NCI-H2107 treated with DMSO at 0.1 percent for 48 hours (cell line): ENCODE measurements around the gene STMP1.

ENCODE experiments used
- DNase-seq: peaks from one replicate; lab custom pipeline; 2025; ENCODE audit not compliant: unreplicated experiment; lab: John Stamatoyannopoulos, UW

Gene STMP1

DNA sequence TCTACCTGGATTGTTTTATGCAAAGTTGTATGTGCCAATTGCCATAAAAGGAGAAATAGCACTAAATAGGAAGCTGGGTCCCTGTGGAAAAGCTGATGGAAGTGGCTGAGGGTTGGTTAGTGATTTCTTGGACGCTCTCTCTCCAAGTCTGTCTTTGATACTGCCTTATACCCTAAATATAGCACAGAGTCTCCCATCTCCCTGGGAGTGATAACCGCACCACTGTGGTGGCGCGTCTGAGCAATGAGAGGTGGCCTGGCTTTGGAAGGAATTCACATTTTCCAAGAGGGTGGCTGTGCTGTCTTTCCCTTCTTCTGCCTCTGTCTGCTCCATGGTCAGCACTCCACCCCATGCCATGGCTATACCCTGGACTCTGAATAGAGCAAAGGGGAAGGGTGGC is 31.2 kb downstream of the STMP1 start:
- DNase-seq, result no peak

DNA sequence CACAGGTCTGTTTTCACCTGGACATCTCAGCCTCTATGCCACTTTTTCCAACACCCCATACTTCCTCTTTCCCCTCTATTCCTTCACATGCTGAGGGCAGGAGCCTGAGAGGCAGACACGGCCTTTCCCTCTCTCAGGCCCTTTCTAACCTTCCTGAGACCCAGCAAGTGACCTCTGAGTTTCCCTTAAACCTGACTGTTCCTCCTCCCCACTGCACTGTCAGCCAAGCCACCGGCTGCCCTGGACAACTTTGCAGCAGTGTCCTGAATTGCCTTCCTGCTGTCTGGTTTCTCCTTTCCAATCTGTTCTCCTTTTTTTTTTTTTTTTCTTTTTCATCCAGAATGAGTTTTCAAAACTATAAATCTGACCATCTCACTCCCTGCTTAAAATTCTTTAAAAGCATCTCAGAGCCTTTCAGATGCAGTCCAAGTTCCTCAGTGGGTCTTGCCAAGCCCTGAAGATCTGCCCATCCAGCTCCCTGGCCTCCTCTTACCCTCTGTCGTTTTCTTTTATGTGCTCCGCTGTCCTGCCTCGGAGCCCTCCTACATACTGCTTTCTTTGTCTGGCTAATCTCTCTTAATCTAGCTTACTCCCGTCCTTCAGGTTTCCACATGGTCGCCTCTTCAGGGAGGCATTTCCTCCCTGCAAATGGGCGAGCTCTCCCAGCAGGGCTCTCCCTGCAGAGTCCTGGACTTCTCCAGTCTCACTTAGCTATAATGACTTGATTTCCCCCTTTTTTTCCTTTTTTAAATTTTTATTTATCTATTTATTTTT is 35.1 kb downstream of the STMP1 start:
- DNase-seq, result no peak

DNA sequence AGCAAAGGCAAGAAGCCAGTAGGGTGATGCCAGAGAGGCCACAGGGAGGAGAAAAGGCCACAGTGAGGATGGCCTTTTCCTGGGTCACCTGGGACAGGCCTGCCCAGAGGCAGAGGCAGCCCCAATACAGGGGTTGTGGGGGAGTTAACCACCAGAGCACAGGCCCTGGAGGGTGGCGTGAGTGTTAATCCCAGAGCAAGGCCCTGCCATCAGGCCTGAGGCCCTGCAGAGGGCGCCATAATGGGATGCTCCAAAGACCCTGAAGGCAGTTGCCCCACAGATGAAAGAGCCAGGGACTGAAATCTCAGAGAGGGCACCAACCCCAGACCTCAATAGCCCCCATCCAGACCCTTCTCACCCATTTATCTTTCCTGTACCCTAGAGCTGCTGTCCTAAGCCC is 41.8 kb downstream of the STMP1 start:
- DNase-seq, result no peak

DNA sequence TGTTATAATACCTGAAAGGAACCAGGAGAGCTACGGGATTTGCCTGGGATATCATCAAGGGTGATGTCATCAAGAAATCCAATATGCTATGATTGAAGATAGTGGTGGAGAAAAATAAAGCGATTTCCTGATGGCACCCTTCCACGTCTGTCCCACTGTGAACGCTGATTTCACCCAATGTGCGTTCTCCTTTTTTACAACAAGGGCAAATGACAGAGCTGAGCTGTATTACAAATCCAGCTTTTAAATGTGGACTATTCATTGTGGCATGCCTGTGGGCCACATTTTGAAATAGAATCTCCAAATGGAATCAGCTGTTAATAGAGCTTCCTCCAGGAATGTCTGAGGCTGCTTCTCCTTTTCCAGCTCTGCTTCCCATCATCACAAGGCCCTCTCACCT is 42.4 kb downstream of the STMP1 start:
- DNase-seq, result no peak

DNA sequence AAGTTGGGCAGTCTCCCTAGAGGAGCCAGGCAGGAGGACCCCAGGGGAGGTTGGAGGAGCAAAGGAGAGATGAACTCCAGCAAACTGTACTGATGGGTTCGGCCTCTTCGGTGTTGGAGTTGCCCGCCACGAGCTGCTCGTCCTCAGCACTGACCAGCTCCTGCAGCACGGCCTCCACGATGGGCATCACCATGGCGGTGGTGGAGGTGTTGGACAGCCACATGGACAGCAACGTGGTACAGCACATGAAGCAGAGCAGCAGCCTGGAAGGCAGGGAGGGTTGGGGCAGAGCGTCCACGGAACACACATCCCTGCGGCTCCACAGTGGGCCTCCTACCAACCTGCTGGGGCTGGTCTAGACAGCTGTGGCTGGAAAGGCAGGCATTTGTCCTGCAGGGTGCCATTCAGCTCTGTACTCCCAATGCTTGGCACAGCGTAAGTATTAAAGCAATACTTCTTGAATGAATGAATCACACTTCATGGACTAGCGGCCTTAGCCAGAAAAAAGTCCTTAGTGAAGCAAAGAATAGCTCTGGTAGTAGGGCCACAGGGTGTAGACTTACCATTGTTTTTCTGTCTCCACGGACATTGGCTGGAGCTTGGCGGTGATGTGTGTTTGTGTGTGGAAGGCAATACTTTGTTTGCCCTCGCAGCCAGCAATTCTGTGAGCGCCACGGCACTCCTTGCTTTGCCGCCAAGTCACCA is 43.9 kb downstream of the STMP1 start:
- no peak for DNase-seq

DNA sequence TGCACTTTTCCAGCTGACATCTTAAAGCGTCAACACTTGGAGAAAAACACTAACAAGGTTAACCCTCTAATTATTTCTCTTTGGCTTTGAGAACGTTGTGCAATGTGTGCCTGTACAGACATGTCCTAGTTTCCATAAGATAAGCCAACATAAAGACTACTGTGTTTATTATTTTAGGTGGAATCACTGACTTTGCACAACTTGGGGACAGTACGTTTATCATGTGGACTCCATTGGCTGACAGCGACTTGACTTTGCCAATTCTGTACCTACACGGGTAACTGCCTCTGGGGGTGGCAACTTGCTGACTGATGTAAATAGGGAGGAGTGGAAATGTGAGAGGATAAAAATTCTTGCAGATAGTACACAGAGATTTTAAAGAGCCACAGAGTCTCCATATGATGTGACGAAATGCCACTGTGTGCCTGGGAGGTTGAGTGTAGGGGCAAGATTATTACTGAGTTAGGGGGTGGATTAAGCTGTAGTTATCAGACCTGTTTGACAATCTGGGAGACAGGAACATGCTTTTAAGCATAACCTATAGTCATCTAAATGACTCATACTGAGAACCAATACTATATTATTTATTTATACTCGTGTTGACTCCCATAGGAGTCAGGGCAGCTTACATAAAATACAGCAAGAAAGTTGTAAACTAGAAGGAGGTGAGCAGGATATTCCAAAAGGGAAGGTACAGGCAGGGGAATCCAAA is 44.7 kb downstream of the STMP1 start:
- DNase-seq, result no peak

DNA sequence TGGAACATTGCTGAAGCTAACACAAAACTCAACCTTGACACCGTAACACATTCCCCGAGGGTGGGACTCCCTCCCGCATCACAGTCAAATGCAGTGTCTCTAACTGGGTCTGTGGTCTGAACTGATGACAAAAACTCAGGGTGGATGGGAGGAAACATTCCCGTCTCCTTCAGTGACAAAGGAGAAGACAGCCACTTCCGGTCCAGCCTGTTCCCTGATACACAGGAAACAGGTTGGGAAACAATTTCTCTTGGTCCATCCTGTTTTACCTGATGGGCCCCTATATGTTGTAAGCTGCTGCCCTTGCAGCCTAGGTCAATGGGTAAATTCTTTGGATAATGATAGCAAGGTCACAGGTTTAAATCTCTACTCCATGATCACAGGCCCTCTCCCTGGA is 45.3 kb downstream of the STMP1 start:
- DNase-seq, result no peak

DNA sequence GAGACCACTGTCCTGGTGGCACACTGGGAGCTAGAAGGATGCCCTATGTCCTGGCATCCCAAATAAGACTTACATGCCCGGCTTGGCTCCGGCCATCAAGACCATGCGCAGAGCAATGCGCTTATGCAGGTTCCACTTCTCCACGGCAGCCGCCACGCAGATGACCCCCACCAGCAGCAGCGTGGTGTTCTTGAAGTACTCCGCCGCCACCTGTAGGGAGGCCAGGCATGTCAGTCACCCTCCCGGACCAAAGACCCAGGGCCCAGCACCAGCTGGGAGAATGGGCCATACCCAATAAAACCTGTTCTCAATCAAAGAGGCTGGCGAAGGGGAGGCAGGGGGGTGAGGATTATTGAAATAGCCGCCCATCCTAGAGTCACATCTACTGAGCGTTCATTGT is 45.7 kb downstream of the STMP1 start:
- no peak for DNase-seq

DNA sequence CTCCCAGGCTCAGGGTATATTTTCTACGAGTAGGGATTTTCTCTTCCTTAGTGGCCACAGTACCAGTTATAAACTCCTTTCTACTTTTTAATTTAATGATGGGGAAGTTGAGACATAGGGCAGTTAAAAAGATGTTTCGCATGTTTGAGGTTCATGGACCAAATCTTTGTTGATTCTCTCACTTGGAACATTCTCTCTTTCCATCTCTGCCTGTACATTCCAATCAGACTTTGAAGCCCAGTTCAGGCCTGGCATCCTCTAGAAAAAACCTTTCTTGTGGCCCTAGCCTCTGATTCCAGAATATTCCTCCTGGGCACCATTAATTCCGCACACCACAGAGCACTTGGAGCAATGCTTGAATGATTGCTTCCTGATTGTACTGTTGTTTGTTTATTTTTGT is 47.2 kb downstream of the STMP1 start:
- no peak for DNase-seq

DNA sequence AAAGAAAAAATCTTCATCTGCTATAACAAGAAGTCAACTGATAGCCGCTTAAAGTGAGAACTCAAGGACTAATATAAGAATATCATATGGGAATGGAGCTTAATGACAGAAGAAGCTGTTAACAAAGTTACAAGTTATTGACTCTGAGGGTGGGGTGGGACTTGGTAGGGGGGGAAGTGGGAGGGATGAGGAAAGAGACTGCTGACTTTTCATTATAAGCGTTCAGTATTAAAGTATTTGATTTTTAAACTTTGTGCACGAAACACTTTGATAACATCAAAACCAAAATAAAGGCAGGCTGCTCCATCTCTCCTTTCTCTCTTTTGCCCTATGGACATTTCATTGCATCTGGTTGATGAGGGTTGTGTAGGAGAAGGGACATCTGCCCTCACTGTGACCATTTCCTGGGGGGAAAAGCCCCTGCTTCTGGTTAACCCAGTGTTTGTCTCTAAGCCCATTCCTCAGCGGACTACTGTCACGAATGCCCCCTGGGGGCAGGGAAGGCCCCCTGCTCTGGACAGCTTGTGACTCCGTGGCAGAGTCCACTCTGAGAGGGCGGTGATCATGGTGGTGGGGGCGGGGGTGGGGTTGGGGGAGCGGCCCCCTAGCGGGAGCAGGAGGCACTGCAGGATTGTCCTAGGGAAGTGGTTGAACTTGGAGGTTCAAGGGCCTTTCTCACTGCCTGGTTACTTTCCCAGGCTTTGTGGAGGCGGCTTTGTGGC is 48.3 kb downstream of the STMP1 start:
- DNase-seq, result no peak

DNA sequence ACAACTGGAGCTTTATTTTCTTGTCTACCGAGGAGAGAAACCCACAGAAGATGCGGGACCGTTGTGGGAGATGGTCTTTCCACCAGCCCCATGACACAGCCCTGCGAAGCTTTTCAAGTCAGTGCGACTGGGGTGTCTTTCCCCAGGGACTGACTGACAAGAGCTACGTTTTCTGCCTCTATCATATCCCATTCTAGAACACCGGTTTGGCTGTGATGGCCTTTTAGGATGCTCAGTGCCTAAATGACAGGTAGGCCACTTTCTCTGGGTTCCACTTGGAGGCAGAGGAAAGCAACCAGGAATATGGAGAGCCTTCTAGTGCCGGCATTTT is 48.8 kb downstream of the STMP1 start:
- DNase-seq, result no peak

DNA sequence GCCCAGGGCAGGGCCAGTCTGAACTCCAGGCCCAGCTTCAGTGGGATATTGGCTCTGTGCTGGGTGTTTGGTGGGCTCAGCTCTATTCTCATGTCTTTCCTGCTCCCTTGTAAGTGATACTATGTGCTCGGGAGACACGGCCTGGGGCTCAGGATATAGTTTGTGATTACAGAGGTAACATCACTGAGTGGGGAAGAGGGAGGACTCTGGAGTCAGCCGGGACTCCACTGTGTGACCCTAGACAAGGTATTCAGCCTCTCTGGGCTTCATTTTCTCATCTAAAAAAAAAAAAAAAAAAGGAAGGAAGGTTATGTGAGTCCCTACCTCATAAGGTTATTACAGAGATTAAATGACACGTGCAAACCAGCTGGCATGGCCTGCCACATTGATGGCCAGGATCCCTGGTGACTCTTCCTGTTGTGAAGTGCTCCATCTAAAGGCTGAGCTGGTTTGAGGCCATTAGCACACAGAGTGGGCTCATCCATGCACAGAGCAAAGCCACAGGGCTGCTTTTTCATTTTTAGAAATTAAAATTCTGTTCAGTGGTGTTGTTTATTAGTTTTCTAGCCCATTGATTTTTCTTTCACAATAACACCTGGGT is 50.0 kb downstream of the STMP1 start:
- DNase-seq, result peak; percentile 67

DNA sequence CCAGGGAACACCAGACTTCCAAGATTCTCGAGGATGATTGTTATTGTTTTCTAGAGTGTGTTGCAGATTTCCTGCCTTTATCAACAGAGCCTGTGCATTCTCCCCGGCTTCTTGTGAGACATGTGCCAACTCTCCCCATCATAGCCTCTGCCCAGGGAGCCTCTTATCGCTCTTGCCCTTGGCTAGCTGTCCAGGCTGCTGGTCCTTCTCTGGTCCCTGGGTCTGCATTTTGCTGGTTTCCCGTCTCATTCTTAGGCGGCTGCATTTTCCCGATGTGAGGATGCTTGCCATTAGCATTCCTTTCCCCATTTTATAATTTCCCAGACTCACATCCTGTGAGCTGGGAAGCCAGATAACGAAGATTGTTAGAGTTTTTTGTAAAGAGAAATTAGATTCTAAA is 50.5 kb downstream of the STMP1 start:
- no peak for DNase-seq

DNA sequence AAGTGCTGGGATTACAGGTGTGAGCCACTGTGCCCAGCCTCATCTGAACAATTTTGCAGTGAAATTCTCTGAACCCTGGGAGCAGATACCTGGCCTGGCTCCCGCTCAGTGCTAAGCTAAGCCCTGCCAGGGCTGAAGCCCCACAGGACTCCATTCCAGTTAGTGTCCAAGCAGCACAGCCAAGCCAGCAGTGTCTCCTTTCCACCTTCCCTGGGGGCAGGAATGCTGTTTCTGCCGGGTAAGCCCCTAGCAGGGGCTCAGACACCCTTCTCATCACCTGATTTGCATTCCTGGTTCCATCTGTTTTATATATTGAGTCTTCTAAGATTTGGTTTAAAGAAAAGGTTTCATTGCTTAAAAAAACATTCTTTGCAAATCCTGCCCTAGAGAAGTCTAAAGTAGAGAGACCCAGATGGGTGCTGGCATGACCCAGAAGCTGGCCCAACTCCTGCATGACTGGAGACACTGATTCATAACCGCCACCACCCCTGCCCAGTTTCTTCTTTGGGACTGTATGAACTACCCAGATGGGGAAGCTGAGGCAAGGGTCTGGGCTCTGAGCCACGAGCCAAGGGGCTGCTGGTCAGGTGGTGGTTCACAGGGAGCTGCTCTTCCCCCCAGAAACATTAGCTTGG is 51.6 kb downstream of the STMP1 start:
- DNase-seq, result no peak

DNA sequence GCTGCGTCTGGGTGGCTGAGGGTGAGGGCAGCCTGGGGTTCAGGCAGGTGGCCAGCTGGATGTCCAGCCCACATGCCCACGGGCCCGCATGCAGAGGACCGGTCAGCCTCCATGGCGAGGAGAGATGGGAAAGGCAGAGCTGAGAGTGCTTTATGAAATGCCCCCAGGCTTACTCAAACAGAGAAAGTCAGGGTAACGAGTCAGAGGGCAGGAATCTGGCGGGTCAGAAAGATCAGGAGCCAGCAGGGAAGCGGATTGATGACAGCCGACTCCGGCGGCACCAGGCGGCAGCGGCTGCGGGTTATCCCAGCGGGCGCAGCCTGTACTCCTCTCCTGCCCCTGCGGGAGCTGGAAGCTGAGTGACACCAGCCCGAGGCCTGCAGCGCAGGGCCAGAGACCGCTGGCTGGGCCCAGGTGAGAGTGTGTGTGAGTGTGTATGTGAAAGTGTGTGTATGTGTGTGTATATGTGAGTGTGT is 52.3 kb downstream of the STMP1 start:
- DNase-seq, result no peak

DNA sequence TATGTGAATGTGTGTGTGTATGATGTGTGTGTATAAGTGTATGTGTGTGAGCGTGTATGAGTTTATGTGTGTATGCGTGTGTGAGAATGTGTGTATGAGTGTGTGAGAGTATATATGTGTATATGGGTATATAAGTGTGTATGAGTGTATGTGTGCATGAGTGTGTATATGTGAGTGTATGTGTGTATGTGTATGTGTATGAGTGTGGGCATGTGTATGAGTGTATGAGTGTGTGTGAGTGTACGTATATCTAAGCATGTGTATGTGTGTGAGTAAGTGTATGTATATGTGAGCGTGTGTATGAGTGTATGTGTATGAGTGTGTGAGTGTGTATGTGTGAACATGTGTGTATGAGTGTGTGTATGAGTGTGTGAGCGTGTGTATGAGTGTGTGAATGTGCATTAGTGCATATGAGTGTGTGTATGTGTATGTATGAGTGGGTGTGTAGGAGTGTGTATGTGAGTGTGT is 52.8 kb downstream of the STMP1 start:
- DNase-seq, result no peak

DNA sequence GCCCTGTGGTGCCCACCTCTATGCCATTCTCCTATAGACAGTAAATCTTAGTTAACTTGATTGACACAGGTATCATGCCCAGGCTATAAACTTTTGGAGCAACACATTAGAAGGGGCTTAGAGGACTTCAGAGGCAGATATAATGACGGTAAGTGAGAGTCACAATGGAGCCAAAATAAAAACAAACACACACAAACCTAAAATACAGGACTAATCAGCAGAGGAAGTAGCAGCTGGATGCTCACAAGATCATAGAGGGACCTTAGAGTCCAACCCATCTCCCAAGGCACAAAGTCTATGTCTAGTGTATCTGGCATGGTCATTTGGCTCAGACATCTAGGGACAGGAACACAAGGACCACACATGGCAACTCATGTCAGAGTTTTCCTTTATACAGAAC is 53.4 kb downstream of the STMP1 start:
- DNase-seq, result no peak

DNA sequence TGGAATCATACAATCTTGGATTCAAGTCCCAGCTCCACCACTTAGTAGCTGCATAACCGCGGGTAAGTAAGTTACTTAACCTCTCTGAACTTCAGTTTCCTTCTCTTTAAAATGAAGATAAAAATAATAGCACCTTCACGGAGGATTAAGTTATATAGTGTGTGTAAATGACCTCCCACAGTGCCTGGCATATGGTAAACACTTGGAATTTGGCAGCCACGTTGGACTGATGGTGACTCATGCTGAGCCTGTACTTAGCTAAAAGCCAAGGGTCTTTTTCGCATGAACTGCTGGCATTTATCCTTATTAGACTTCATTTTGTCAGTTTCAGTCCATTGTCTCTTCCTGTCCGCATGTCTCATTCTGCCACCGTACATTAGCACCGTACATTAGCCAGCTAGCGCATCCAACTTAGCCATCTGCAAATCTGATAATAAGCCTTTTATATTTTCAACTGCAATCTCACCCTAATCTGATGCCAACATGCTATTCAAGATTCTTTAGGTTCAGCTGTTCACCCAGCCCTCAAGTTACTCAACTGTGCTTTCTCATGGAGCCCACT is 54.4 kb downstream of the STMP1 start:
- peak; percentile 80 for DNase-seq

DNA sequence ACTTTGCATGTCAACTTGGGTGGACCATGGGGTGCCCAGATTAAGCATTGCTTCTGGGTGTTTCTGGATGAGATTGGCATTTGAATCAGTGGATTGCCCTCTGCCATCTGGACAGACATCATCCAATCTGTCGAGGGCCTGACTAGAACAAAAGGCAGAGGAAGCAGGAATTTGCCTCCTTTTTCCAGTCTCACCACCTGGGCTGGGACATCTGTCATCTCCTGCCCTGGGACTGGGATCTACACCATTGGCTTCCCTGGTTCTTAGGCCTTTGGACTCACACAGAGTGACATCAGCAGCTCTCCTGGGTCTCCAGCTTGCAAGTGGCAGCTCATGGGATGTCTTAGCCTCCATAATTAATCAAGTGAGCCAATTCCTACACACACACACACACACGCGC is 55.4 kb downstream of the STMP1 start:
- no peak for DNase-seq

DNA sequence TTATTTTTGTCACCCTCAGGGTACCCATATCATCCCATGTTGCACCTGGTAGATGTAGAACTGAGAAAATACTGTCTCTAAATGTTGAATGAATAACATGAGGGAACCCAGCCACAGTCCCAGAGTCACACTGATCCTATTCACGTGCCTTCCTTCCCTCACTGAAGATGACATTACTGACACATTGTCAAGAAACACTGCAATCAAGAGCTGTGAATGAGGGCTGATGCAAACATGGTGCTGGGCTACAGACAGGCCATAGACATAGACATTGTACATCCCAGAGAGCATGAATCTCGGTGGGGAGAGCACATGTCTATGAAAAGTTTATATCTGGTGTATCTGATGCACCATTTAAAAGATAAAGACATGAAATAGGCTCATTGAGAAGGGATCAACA is 55.9 kb downstream of the STMP1 start:
- no peak for DNase-seq
